Colonic mucosa (tissue), 4 donors: Measurements from ENCODE around the gene C1orf53. TPM values are rescaled to one million over a fixed set of nuclear protein-coding genes. Genes with fewer than 3 reads are reported as not detected.
"Not testable (repeated sequence)": the region's sequence is repeated elsewhere in the genome, so short reads cannot be mapped to it uniquely, and the experiment has no call there.

Experiments
- DNase-seq: peaks from one replicate; pipeline ENCODE4 v3.0.0-alpha.2; 2020
- H3K27ac ChIP-seq: fragments of 200-600 bp; one replicate; pipeline ENCODE4 v1.8.0; 2021
- H3K27me3 ChIP-seq: fragments of 200-600 bp; one replicate; pipeline ENCODE4 v1.8.0; 2021
- H3K36me3 ChIP-seq: fragments of 200-600 bp; one replicate; pipeline ENCODE4 v1.8.0; 2021
- H3K4me1 ChIP-seq: fragments of 200-600 bp; one replicate; pipeline ENCODE4 v1.8.0; 2021; ENCODE audit warnings: mild to moderate bottlenecking
- H3K4me3 ChIP-seq: fragments of 200-600 bp; one replicate; pipeline ENCODE4 v1.8.0; 2021
- H3K9ac ChIP-seq, 2 donors: one replicate each; pipeline ENCODE4 v1.7.0; 2013; ENCODE audit warnings: control low read depth in 2 of 2, low read depth in 2 of 2, low read length in 2 of 2
- H3K9me3 ChIP-seq: fragments of 200-600 bp; one replicate; pipeline ENCODE4 v1.8.0; 2021
- CTCF ChIP-seq: fragments of 200-600 bp; IDR thresholded peaks from one replicate; pipeline ENCODE4 v1.8.0; 2022; ENCODE audit warnings: antibody characterized with exemption, mild to moderate bottlenecking
- intact Hi-C: fragments of 100-400 bp; cut with DNase I; formaldehyde crosslinking; loops from one replicate; pipeline ENCODE4 v1.14.1; 2022
- total RNA-seq, 2 donors: library from RNA; stranded (reverse); fragmentation: NEBNext Ultra II Directional in 1 of 2; extraction: Animal tissue kit (Norgen Biotek cat#: 25700) in 1 of 2; gene quantifications; one replicate each; pipeline ENCODE4 v1.2.1, GENCODE V29; 2021
- donor health status: healthy.
- donor health status: DM: no; HTN: no; CAD: no.
- donor health status: DM: no; HTN: no; CAD: no.

The C1orf53 gene
- 1 to 10 TPM; 2.7 to 5.4 TPM for total RNA-seq

GRCh38 chr1:197902454-197903195 lies at the start of gene C1orf53:
Gene C1orf53 (plus strand): TSS chr1:197902630. CDS start chr1:197902650, 20 bp downstream.
- Histone ChIP-seq H3K9ac (peak within 1 kb of the TSS; percentile 77 to 80), H3K4me3 (peak within 1 kb of the TSS; percentile 75), H3K27ac (peak within 1 kb of the TSS; percentile 81), H3K9me3 (no peaks in the 10 kb centered on the region), H3K36me3 (no peaks in the 10 kb centered on the region), H3K27me3 (peaks cover 3% of the 10 kb centered on the region), H3K4me1 (peaks cover 5% of the 10 kb centered on the region)
- TF ChIP-seq CTCF = no peak
- DNase-seq = peak; percentile 88
- intact Hi-C loops = no loop called here

- intact Hi-C loops, DNase-seq, H3K9me3 ChIP-seq, H3K36me3 ChIP-seq, H3K9ac ChIP-seq, H3K27me3 ChIP-seq, H3K4me1 ChIP-seq, H3K4me3 ChIP-seq, H3K27ac ChIP-seq: not testable (repeated sequence)
Observed at GRCh38 chr1:197855751-197856150, 46.7 kb upstream of the C1orf53 start.

GRCh38 chr1:197857477-197857876 lies 45.0 kb upstream of the C1orf53 start:
- H3K9me3 ChIP-seq = no peaks in the 10 kb centered on the region
- TF ChIP-seq CTCF = no peak
- H3K36me3 ChIP-seq = no peaks in the 10 kb centered on the region
- H3K4me1 ChIP-seq = peaks cover 6% of the 10 kb centered on the region
- H3K9ac ChIP-seq = no peak overlapping the region
- H3K27ac ChIP-seq = no peak overlapping the region
- H3K27me3 ChIP-seq = no peaks in the 10 kb centered on the region
- intact Hi-C loops = no loop called here
- no peak for DNase-seq
- H3K4me3 ChIP-seq = no peak overlapping the region

- no peak for TF ChIP-seq CTCF
- no peaks in the 10 kb centered on the region for H3K9me3 ChIP-seq
- DNase-seq = peak; percentile 27
- no peak overlapping the region for H3K27ac ChIP-seq
- no peak overlapping the region for H3K9ac ChIP-seq
- H3K4me3 ChIP-seq = no peak overlapping the region
- no peaks in the 10 kb centered on the region for H3K27me3 ChIP-seq
- peaks cover 6% of the 10 kb centered on the region for H3K4me1 ChIP-seq
- intact Hi-C loops = no loop called here
- no peaks in the 10 kb centered on the region for H3K36me3 ChIP-seq
Observed at GRCh38 chr1:197859024-197859423, 43.4 kb upstream of the C1orf53 start.

GRCh38 chr1:197862221-197862620 lies 40.2 kb upstream of the C1orf53 start:
- Histone ChIP-seq H3K4me1 (peaks cover 6% of the 10 kb centered on the region), H3K4me3 (no peak overlapping the region), H3K9me3 (no peaks in the 10 kb centered on the region), H3K9ac (no peak overlapping the region), H3K27ac (no peak overlapping the region), H3K36me3 (no peaks in the 10 kb centered on the region), H3K27me3 (no peaks in the 10 kb centered on the region)
- TF ChIP-seq CTCF = no peak
- DNase-seq = no peak
- intact Hi-C loops = no loop called here

DNA sequence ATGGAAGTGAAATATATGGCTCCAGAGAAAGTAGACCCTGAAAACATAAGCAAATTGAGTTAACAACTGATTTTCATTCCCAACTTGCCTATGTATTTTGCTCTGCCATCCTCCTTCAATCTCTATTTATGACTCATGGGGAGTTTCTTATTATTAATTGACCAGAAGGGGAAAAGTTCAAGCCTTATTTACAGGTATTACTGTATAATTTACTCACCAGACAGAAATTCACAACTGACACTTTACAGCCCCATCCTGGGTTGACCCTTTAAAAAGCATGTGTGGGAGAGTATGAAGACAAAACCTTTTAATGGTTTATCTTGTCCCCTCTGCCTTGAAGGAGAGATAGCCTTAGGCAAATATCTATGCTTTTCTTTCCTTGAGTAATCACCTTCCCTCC lies 39.8 kb upstream of the C1orf53 start:
- intact Hi-C loops = no loop called here
- Histone ChIP-seq H3K4me3 (no peak overlapping the region), H3K9ac (no peak overlapping the region), H3K4me1 (peaks cover 6% of the 10 kb centered on the region), H3K27ac (no peak overlapping the region), H3K36me3 (no peaks in the 10 kb centered on the region), H3K9me3 (no peaks in the 10 kb centered on the region), H3K27me3 (no peaks in the 10 kb centered on the region)
- no peak for TF ChIP-seq CTCF
- no peak for DNase-seq
